Lower leg skin (tissue), 3 donors: ENCODE results near the gene TMEM170A.

Source experiments
- POLR2A ChIP-seq, 2 donors: fragments of 450-650 bp; IDR thresholded peaks; one replicate each; pipeline ENCODE4 v1.6.1; 2016 to 2017; ENCODE audit warnings: antibody characterized with exemption in 2 of 2, mild to moderate bottlenecking in 1 of 2, moderate library complexity in 1 of 2
- TF ChIP-seq, protein P1 (sequence below), 3 donors: fragments of 450-650 bp; IDR thresholded peaks; one replicate each; pipeline ENCODE4 v1.5.1; 2016; ENCODE audit warnings: antibody characterized with exemption in 3 of 3, mild to moderate bottlenecking in 3 of 3, moderate library complexity in 2 of 3

DNA sequence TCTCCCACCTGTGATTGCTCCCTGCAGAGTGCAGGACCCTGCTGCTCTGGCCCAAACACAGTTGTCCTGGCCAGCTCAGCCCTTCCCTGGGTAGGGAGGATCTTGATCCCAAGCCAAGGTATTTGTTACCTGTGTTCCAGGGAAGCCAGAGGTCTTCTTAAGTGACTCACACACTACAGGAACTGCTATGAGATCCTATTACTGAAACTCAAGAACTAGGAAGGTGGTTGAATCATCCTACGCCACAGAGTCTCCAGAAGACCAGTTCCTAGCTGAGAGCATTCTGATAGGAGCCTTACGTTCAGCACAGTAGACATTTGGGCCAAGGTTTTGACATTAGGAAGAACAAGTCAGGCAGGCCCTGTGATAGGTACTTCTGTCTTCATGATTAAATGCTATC is 18.7 kb upstream of the TMEM170A start:
- TF ChIP-seq, protein P1, sequence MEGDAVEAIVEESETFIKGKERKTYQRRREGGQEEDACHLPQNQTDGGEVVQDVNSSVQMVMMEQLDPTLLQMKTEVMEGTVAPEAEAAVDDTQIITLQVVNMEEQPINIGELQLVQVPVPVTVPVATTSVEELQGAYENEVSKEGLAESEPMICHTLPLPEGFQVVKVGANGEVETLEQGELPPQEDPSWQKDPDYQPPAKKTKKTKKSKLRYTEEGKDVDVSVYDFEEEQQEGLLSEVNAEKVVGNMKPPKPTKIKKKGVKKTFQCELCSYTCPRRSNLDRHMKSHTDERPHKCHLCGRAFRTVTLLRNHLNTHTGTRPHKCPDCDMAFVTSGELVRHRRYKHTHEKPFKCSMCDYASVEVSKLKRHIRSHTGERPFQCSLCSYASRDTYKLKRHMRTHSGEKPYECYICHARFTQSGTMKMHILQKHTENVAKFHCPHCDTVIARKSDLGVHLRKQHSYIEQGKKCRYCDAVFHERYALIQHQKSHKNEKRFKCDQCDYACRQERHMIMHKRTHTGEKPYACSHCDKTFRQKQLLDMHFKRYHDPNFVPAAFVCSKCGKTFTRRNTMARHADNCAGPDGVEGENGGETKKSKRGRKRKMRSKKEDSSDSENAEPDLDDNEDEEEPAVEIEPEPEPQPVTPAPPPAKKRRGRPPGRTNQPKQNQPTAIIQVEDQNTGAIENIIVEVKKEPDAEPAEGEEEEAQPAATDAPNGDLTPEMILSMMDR (IDR thresholded peaks at IDR 0.05): no peak
- no peak for TF ChIP-seq POLR2A (IDR thresholded peaks at IDR 0.05)
